DND-41 (cell line): ENCODE measurements around the gene MVK.

Experiments used
- EZH2 ChIP-seq: IDR thresholded peaks from 3 replicates; pipeline ENCODE4 v1.6.1; 2012; ENCODE audit warnings: borderline replicate concordance, low read depth, mild to moderate bottlenecking, moderate library complexity, low read length, inconsistent platforms; ENCODE audit not compliant: severe bottlenecking
- TF ChIP-seq, protein P1 (sequence below): IDR thresholded peaks from 2 replicates; pipeline ENCODE4 v1.5.1; 2012; ENCODE audit warnings: borderline replicate concordance, low read length, moderate library complexity, mild to moderate bottlenecking; ENCODE audit not compliant: poor library complexity, severe bottlenecking; ENCODE audit errors: extremely low read depth

- no peak for TF ChIP-seq EZH2
- TF ChIP-seq, protein P1, sequence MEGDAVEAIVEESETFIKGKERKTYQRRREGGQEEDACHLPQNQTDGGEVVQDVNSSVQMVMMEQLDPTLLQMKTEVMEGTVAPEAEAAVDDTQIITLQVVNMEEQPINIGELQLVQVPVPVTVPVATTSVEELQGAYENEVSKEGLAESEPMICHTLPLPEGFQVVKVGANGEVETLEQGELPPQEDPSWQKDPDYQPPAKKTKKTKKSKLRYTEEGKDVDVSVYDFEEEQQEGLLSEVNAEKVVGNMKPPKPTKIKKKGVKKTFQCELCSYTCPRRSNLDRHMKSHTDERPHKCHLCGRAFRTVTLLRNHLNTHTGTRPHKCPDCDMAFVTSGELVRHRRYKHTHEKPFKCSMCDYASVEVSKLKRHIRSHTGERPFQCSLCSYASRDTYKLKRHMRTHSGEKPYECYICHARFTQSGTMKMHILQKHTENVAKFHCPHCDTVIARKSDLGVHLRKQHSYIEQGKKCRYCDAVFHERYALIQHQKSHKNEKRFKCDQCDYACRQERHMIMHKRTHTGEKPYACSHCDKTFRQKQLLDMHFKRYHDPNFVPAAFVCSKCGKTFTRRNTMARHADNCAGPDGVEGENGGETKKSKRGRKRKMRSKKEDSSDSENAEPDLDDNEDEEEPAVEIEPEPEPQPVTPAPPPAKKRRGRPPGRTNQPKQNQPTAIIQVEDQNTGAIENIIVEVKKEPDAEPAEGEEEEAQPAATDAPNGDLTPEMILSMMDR: no peak
Measured at GRCh38 chr12:109583733-109584132, 10.1 kb downstream of the MVK start.
